HG03378 (cell line): Measurements from ENCODE around the gene RPL5.

Experiments
- ATAC-seq: cut with Tn5 transposase; IDR thresholded peaks from one replicate; pipeline ENCODE4 v1.9.1; 2021; ENCODE audit warnings: mild to moderate bottlenecking, moderate library complexity; ENCODE audit not compliant: unreplicated experiment

RPL5 gene

DNA sequence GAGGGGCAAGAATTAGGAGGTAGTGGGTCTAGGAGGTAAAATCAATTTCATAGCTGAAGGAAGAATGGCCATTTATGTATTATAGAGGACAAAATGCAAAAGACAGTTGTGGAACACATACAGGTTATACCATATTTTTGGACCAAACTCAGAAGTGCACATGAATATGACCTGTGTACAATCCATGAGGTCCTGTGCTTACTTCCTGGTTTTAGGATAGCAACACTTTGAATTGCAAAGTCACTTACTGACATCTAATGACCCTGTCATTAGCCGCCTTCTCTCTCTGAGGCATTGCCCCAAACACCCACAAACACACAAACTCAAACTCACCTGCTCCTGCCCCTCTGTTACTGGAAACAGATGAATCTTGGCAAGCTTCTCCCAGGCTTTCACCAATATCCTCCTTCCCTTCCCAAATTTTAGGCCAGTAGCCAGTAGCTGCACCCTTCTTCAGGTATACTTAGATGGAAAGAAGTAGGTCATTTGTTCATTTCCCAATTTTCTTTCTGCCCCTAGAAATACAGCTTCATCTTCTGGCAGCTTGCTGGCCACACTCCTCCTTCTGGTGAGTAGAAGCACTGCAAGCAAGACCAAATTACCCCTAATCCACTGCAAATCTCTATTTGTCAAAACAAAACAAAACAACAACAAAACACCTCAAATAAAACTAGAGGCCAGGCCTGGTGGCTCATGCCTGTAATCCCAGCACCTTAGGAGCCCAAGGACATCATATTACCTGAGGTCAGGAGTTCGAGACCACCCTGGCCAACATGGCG lies 13.7 kb upstream of the RPL5 start:
- no peak for ATAC-seq

DNA sequence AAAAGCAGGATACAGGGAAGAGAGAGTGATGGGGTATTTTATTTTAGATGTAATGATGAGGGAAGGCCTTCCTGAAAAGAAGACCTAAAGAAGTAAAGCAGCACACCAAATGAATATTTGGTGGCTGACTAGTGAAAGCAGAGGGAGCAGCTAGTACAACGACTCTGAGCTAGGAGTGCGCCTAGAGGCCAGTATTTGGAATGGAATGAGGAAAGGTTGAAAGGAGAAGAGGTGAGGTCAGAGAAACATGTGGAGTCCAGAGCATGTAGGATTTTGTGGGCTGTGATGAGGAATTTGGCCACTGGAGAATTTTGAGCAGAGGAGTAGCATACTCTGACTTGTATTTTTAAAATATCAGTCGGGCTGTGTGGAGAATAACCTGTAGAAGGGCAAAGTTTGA lies 11.8 kb upstream of the RPL5 start:
- no peak for ATAC-seq

DNA sequence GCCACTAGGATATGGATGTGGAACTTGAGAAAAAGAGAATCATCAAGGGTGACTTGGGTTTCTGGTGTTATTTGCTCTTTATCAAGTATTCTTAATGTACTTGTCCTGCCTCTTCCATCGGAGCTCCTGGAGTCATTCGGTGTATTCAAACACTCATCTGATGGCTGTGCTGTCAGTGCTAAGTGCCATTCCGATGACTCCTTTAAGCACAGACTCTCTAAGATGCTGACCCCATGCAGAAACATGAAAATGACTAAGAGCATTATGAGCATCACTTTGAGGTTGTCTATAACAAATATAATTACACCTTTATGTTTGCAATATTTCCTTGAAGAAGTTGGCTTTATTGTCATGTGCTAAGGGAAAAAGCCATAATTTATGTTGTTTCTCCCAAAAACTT lies 11.3 kb upstream of the RPL5 start:
- ATAC-seq, result no peak

DNA sequence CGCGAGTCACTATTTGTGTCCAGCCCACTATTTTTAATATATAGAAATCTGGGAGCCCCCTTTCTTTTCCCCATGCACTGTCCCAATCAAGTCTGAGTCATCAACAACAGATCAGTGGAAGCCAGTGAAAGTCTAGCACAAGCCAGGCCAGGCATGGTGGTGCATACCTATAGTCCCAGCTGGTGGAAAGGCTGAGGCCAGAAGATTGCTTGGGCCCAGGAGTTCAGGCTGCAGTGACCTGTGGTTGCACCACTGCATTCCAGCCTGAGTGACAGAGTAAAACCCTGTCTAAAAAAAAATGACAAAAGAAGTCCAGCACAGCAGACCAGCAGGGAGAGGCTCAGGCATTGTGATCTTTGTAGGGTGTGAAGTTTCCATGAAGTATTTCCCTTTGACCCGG lies 9.0 kb upstream of the RPL5 start:
- no peak for ATAC-seq

DNA sequence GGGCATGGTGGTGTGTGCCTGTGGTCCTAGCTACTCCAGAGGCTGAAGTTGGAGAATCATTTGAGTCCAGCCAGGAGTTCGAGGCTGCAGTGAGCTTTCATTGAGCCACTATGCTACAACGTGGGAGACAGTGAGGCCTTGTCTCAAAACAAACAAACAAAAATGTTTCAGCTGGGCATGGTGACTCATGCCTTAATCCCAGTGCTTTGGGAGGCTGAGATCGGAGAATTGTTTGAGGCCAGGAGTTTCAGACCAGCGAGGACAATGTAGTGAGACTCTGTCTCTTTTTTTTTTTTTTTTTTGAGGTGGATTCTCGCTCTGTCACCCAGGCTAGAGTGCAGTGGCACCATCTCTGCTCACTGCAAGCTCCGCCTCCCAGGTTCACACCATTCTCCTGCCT lies 5.0 kb upstream of the RPL5 start:
- no peak for ATAC-seq

DNA sequence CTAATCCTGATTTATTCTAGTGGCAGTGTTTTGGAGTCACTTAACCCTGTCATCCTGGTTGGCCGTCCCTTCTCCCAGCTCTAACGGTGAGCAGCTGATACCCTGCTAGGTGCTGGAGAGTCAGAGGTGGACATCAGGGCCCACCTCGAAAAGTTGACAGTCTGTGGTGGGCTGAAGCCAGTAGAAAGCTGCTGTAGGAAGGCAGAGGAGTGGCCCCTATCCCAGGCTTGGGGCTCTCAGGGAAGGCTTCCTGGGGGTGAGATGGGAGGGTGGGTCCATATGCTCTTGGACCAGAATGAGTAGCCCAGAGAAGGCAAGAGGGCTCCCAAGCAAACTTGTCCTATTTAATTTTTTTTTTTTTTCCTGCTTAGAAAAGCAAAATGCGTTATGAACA lies 475 bp upstream of the RPL5 start:
- ATAC-seq, result no peak

DNA sequence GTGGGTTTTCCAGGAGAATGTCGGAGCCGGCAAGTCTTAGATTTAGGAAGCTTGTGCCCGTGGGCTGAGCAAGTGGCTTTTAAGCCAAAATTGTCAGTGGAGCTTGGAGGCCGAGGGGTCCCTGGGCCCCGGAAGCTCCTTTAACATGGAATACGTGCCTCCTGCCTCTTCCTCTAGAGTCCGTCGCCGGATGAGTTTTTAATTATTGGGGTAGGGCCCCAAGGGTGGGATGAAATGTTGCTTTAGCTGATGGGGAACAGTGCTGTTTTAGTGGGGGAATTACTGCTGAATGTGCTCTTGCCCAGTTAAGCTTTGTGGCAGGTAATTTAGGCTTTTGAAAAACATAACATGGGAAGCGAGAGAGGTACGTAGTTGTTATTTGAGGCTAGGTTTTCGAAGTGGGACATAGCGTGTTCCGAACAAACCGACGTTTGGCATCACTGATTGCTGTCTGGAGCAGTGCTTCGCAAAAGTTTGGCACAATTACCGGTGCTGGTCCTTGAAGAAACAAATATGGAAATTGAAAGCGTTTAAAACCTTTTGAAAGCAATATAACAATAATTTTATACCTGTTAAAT lies 786 bp downstream of the RPL5 start:
- ATAC-seq, result no peak

DNA sequence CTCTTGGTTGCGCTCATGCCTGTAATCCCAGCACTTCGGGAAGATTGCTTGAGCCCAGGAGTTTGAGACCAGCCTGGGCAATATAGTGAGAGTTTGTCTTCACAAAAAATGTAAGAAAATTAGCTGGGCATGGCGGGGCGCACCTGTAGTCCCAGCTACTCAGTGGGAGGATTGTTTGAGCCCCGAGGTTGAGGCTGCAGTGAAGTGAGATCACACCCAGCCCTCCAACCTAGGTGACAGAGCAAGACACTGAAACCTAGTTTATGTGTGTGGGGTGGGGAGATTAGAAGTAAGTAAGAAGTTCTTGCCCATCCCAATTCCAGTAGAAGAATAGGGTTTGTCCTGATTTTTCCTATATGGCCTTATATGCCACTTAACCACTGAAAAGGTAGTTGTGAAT lies 2.0 kb downstream of the RPL5 start:
- ATAC-seq, result no peak

DNA sequence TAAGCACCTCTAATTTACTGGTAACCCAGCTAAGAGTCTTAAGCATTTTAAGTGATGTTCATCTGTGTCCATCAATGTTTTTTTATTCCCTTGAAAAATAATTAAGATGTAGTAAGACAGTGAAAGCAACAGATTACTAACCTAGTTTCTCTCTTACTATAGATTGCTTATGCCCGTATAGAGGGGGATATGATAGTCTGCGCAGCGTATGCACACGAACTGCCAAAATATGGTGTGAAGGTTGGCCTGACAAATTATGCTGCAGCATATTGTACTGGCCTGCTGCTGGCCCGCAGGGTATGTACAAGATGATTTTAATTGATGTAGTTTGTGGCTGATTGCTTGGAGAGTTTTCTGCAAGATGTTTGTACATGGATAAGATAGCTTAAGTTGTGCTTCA lies 2.8 kb downstream of the RPL5 start:
- no peak for ATAC-seq

DNA sequence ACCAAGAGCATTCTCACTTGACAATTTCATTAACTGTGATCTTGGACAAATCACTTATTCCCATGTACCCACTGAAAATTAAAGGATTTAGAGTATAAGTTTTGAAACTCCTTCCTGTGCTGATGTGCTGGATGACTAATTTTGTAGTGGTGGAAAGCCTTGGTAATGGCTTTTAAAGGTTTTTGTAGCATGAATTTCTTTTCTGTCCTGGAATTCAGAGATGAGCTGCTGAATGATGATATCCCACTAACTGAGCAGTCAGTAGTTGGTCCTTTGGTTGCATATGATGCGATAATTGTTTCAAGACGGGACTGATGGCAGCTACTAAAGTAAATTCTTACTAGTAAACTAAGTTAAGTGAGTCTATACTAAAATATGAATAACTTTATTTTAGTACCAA lies 5.2 kb downstream of the RPL5 start:
- no peak for ATAC-seq

DNA sequence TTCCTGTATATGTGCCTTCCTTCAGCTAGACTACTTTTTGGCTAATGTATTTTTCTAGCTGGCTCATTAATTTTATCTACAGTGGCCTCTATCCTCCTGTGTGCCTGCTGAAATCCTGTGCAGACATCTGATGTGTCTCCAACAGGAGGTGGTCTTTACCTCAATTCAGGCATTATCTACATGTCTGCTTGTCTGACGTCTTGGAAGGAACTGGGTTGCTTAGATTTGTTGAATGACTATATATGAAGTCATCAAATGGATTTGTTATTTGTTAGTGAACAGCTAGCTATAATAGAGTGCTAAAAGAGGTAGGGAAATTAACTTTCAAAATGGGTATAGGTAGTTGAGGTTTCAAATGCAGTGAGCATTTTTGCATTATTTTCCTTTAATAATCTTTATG lies 6.7 kb downstream of the RPL5 start:
- no peak for ATAC-seq

DNA sequence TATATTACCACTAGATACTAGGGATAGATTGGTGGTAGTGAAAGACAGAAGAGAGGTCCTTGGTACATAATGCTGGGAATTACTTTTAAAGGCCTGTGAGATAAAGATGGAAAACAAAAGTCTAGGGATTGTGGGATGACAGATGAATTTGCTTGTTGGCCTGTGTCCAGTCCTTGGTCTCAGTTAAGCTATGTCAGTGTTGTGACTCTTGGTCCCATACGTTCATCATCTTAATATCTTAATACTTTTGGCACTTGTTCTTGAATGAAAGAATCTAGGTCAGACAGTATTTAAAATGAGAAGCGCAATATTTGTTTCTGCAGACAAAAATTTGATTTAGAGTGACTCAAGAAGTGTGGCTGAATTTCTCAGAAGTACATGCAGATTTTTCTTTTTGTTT lies 7.6 kb downstream of the RPL5 start:
- no peak for ATAC-seq

DNA sequence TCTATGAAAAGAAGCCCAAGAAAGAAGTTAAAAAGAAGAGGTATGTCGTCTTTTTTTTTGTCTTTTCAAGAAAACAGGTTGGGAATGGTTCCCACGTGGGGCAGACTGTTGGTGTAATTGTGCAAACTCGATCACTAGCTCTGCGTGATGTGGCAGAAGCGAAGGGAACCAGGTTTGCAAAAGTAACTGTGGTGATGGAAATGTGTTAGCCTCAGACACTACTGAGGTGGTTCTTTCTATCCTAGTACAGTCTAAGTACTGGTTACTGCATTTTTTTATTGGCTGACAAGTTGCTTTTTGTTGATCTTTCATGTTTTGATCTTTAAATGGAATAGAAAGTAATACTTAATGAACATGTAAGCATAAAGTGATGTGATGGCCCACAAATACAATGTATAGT lies 8.8 kb downstream of the RPL5 start:
- no peak for ATAC-seq

DNA sequence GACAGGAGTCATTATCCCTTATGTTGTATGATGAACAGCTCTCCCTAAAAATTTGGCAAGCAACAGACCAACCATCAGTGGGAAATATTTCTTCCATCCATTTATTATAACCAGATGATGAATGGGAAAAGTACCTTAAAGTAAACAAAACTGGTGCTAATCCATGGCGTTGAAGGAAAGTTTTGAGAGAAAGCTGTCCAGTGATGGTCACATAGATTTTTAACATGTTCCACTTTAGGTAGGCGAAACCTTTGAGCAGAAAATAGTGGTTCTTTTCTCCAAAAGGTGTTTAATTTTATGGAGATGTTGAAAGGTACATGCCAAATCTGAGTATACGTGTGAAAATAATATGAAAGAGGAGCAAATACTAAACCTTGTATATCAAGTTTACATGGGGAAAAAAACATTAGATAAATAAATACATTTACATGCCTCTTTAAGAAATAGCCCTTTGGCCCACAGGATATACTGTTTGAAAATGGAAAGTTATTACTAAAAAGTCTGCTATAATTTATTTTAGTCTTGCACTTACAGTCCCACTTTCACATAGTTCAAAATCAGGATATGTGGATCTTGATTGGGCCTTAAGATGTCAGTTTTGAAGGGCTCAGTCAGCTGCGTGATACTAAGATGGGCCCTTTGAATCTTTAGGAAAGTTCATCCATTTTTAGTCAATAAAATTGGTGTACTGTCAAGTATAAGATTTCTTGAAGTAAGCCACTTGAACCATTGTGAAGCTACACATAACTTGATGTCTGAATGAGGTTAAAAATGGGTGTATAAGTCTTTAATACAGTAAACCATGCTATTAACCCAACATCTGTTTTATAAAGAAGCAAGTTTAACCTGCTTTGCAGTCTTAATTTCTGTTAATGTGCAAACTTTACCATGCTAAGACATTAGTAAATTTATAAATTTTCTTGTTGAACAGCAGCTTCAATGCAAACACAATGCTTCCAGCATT lies 10.5 kb downstream of the RPL5 start:
- ATAC-seq, result no peak

DNA sequence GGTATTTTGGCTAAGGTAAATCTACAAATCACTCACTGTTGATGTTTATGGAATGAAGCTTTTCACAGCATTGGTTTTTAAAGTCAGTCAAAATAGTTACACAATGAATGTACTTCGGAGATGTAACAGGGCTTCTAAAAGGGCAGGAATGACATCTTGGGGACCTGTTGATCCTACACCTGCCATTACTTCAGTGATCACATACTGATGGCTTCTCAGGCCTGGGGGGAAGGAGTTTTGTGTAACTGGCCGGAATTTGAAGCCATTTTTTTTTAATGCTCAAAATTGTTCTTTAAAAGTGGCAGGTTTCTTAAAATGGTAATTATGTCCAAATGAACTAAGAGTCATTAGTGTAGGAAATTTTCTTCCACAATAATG lies 11.2 kb downstream of the RPL5 start:
- no peak for ATAC-seq

DNA sequence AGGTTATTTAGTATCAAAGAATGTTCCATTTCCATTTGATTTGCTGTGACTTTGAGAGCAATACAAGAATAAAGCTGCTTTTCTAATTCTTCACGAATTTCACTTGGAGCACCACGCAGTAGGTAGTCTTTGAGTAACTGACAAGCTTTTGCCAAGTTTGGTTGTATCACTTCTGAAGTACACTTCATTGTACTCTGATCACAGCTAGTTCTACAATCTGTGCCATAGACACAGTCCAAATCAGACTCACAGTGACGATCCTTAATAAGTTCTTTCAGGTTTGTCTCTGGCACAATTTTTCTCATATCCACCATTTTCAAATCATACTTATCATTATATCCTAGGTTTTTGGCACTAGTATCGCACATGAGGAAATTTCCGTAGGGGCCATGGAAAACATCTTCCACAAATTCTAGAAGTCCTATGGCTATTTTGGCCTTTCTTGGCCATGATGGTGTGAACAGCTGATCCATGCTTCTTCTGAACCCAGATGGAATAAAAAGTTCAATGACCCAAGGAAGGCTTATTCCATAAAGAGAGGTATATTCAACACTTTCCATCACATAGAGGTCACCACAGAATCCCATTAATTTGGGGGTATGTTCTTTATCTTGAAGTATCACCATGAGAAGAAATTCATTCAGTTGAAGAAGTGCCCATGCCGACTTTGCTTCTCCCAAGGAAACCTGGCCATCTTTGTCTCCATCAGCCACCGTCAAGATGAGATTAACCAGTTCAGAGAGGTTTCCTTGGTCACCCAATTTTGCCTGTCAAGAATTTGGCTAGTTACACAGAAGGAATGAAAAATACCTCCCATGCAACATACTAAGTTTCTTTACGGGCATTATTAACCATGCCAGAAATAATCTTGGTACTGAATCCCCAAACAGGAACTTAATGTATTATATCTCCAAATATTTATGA lies 11.9 kb downstream of the RPL5 start:
- ATAC-seq, result no peak

DNA sequence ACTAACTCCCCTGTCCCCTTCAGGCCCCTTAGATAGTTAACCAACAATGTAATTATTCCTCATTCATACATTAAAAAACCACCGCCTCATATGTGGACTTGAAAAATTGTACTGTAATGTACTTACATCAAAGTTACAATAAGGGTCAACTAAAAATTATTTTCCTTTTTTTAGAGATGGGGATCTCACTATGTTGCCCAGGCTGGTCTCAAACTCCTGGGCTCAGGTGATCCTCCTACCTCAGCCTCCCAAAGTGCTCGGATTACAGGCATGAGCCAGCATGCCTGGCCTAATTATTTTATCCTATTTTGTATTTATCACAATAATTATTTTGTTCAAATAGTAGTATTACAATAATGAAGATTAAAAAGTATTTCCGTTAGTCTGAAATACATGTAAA lies 12.6 kb downstream of the RPL5 start:
- no peak for ATAC-seq

DNA sequence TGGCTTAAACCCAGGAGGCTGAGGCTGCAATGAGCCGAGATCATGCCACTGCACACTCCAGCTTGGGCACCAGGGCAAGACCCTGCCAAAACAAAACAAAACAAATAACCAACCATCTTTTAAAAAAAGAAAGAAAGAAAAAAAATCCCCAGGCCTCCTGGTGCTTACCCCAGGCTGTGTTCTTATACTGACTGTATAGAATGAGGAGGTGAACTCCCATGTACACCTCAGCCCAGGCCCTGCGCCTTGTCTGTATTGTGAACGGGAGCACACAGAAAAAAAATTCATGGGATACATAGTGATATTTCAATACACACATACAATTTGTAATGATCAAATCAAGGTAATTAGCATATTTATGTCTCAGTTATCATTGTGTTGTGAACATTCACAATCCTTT lies 14.1 kb downstream of the RPL5 start:
- no peak for ATAC-seq

DNA sequence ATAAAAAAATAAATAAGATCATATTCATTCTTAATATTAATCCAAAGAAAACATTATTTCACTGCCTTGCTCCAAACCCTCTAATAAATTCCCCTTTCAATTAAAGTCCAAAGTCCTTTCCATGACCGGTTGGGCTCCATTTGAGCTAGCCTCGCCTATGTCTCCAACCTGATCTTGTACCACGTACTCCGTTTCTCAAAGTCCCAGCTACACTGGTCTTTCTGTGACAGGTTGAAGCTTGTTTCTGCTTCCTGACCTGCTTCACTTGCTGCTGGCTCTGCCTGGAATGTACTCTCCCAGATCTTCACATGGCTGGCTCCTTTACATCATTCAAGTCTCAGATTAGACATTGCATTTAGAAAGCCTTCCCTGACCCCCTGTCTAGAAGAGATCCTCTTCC lies 16.4 kb downstream of the RPL5 start:
- ATAC-seq, result no peak

DNA sequence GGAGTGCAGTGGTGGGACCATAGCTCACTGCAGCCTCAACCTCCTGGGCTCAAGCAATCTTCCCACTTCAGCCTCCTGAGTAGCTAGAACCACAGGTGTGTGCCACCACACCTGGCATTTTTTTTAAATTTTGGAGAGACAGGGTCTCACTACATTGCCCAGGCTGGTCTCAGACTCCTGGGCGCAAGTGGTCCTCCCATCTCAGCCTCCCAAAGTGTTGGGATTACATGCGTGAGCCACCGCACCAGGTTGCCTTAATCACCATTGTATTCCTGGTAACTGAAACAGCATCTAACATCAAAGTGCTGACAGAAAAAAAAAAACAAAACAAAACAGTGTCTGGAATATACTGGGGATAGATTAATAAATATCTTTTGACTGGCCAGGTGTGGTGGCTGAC lies 18.2 kb downstream of the RPL5 start:
- ATAC-seq, result no peak

DNA sequence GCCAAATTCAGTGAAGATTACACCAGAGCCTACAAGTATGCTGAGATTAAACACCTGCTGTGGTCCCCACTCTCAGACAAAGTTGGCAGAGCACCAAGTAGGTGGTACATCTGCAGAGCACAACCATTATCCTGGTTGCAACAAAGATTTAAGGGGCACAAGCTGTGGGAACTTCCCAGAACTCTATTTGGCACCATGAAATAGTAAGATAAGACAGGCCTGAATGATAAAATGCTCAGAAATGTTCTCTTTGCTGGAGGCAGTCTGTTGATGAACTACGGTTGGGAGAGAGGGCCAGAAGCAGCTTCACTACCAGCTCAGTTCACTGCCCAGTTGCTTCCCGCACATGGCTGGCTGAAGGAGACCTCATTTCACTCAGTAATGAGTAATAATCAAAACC lies 19.9 kb downstream of the RPL5 start:
- ATAC-seq, result no peak
